ENCODE measurements around the gene GPR63.

DNA sequence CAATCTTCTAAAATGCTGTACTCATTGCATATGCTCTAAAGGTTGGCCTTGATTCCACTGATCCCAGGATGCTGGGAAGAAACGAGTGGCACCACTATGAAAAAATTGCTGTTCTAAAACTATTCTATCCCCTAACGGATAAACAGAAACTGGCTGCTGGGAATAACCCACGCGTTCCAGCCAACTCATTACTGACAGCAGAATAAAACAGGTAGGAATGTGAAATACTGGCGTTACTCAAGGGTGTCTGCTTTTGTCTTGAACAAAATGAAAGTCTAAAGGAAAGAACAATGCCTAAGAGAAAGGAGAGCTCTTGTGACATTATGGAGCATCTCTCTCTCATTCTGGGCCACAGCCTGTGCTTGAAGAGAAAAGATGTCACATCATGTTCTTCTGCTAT, 26.1 kb downstream of the GPR63 start:
- TF ChIP-seq CTCF (IDR thresholded peaks at IDR 0.05 in 8 of 11, conservative IDR thresholded peaks at IDR 0.05 in 3 of 11) (no peak), POLR2AphosphoS5 (IDR thresholded peaks at IDR 0.05) (no peak)

Measured in spleen (tissue), 7 donors.